GM12874 (cell line): ENCODE measurements around the gene JOSD2.

Experiments
- TF ChIP-seq, protein P1 (sequence below): IDR thresholded peaks from 2 replicates; pipeline ENCODE4 v1.5.1; 2011; ENCODE audit warnings: low read depth, mild to moderate bottlenecking, control low read depth, low read length, moderate library complexity; ENCODE audit not compliant: insufficient read depth

The JOSD2 gene

DNA sequence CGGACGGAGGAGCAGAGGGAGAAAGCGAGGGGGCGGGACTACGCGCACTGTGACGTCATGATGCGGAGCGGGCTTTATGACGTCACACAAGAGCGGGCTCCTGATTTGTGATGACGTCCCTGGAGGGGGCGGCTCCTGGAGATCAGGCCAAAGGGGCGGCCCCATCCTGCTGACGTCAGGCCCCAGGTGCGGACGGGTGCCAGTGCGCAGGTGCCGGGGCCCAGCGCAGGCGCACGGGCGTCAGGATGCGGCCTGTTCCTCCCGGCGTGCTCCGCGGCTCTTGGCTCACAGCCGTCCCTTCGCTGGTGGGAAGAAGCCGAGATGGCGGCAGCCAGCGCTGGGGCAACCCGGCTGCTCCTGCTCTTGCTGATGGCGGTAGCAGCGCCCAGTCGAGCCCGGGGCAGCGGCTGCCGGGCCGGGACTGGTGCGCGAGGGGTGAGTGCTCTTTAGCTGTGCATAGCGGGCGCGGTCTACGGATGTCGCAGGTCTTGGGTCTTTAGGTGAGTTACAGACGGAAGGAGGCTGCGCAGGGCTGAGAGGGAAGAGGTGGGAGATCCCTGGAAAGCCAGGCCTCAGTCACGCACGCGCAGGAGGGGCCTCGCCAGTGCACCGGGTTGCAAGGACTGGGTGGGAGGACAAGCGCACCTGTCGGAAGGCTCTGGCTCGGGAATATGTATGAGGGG, 34.6 kb downstream of the JOSD2 start, which contains the start of the genes EMC10 and GARIN5A:
Gene EMC10 (plus strand): TSS at position 284 of the 683 bp plus-strand sequence. CDS start 38 bp downstream, at position 322.
Gene GARIN5A (minus strand): TSS at position 625 of the 683 bp plus-strand sequence. CDS start 460 bp downstream, at position 165.
- TF ChIP-seq, protein P1, sequence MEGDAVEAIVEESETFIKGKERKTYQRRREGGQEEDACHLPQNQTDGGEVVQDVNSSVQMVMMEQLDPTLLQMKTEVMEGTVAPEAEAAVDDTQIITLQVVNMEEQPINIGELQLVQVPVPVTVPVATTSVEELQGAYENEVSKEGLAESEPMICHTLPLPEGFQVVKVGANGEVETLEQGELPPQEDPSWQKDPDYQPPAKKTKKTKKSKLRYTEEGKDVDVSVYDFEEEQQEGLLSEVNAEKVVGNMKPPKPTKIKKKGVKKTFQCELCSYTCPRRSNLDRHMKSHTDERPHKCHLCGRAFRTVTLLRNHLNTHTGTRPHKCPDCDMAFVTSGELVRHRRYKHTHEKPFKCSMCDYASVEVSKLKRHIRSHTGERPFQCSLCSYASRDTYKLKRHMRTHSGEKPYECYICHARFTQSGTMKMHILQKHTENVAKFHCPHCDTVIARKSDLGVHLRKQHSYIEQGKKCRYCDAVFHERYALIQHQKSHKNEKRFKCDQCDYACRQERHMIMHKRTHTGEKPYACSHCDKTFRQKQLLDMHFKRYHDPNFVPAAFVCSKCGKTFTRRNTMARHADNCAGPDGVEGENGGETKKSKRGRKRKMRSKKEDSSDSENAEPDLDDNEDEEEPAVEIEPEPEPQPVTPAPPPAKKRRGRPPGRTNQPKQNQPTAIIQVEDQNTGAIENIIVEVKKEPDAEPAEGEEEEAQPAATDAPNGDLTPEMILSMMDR = no peak

DNA sequence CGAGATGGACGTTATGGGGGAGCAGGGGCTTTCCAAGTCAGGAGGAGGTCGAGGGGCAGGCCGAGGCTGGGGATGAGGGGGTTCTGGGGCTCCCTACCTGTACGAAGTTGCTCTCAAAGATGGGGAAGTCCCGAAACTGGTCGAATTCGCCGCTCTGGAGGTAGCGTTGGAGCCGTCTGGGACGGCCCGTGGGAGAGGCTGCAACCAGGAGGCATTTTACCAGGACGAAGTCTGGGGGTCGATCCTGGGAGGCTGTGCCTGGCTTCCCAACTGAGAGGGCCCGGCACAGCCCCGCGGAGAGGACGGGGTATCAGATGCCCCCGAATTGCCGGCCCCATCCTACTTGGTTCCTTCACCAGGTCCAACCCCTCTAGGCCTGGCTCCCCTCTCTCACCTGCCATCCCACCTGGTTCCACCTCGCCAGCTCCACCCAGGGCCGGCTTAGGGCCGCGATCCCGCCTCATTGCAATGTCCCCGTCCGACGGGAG, 35.2 kb downstream of the JOSD2 start:
- TF ChIP-seq, protein P1 = no peak

DNA sequence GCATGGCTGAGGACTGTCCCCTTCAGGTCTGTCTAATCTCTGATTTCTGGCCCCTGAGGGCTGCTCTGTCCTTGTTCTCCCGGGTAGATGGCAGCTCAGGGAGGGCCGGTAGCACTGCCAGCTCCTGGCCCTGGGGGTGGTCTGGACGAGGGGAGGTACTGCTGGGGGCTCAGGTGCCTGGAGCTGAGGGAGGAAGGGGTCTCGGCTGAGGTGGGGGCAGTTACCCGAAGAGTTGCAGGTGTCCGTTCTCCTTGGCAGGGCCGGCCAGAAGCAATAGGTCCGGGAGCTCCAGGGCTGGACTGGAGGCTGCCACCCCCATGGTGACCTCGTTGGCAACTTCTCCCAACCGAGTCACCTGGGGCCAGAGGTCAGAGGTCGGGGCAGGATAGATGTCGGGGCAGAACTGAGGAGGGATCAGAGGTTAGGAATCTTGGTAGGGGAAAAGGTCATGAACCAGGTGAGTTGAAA, 35.9 kb downstream of the JOSD2 start:
- TF ChIP-seq, protein P1 = no peak

DNA sequence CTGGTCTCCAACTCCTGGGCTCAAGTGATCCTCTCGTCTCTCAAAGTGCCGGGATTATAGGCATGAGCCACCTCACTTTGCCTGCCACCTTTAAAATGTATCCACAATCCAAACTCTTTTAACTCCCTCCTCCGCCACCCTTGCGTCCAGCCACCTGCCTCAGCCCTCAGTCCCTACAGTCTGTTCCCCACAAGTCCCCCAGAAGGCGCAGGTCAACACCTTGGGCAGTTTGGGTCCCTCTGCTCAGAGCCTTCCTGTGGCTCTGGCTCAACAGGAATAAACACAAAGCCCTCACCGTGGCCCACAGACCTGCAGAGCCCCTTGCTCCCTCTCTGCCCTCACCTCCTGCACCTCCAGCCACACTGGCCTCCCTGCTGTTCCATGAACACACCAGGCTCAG, 42.2 kb downstream of the JOSD2 start:
- TF ChIP-seq, protein P1 = no peak

DNA sequence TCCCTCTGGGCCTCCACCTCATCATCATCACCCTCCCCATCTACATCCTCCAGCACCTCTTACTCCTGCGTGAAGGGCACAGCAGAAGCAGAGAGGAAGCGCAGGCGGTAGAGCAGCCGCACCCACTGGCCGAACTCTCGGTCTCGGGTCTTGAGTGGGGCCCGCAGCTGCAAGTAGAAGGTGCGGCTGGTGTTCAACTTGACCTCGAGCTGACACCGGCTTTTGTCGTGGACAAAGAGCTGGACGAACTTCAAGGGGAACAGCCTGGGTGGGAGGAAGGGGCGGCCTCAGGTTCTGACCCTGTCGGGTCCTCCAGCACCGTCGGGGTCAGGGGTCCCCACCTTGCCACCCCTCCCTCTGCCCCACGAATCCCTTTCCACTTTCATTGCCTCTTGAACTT, 43.4 kb downstream of the JOSD2 start:
- TF ChIP-seq, protein P1 = no peak

DNA sequence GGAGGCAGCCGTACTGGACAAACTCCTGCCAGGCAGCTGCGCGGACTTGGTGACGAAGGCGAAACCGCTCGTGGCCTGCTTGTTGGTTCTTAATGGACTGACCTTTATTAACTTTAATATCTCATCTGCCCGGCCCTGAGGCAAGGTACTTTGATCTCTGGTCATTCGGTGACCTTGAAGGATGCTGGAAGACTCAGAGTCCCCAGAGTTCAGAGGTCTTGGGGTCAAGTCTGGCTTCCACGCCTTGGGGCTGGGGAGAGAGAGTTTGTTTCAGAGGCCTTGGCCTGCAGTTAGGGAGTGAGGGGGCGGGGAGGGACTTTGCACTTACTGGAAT, 44.3 kb downstream of the JOSD2 start:
- TF ChIP-seq, protein P1 = no peak

DNA sequence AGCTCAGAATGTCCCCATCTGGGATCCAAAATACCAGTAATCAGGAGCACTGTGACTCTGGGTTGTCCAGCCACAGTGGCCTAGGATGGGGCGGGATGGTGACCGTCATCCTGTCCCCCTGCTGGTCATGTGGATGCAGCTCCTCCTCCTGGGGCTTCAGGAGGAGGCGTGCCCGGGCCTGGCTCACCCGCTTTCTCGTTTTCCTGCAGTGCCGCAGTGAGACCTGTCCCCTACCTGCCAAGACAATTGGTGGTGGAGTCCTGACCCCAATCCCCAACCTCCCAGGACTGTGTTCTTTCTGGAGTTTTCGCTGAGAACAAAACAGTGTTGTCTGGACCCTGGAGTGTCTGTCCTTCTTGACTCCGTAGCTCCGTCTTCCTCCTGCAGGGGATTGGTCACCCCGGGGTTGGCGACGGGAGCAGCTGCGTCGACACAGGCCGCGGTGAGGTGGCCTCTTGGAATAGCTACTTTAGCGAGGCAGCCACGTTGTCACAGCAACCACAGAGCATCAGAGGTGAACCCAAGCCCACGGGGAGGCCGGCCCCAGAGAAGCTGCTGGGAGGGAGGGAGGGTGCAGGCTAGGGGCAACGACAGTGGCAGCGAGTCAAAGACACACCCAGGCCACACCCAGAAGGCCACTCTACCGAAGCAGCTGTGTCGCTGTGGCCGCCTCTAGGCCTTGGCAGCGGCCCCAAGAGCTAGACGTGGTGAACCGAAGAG, 44.8 kb downstream of the JOSD2 start:
- TF ChIP-seq, protein P1 = peak; percentile 24; the same call in 1 of the 2 replicates
